Activated CD4-positive, alpha-beta T cell treated with anti-CD3 and anti-CD28 coated beads, Interleukin-2, amount 50 U/mL, for 24 hours (primary cell): Measurements from ENCODE around the gene BHLHE41.
A peak's percentile ranks its signal among the peaks of the same experiment; 100 is the strongest.

ENCODE experiments used
- DNase-seq, 2 donors: peaks; one replicate each; pipeline ENCODE4 v3.0.0-alpha.2; 2020; ENCODE audit warnings: low read depth in 1 of 2, low spot score in 1 of 2

Gene BHLHE41

DNA sequence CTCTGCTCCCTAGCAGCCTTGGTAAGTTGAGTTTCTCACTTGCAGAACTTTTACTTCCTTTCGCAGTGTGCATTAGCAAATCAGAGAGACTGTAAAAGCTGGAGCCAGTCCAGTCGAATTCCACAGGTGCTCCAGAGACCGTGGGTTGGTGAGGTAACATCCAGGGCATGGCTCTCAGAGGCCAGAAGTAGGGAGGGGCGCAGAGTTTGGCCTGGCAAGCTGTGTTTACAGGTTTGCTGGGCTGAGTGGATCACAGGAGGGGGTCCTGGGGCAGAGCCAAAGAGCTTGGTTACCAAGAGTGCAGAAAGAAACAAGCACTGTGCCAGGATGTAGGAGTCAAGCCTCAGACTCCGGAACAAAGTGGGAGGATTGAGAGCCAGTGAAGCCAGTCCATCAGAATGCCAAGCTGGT is 10.2 kb upstream of the BHLHE41 start:
- DNase-seq = no peak

DNA sequence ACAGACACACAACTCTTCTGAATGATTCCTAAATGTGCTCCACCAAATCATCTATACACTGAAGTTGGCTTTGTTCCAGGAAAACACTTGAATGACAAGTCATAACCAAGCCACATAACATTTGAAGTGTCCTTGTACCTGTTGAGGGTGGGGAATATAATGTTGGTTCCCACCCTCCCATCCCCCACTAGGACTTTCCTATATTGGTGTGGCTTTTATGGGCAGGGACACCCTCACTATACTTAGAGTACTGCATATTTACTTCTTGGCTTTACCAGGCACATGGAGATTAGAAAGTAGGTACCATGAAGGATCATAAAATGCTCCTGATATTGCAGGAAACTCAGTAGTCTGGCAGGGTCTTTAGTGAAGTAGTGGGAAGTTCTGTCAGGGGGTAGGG is 9.7 kb upstream of the BHLHE41 start:
- no peak for DNase-seq

DNA sequence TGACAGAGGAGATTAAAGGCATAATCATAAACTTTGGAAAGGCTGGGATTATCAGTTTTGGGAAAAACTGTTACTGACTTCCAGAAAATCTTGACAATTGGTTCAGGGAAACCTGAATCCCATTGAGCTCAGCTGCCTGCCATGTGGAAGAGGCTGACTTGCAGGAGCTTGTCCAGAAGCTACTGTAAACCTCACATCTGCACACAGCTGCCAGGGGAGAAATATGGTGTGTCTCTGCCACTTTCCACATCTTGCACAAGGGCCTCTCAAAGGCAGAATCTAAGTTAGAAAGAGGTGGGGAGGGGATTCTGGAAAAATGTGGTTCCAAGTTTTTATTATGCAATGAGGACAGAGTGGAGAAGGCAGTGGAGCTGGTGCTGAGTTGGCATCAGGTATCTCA is 8.7 kb upstream of the BHLHE41 start:
- DNase-seq = no peak

DNA sequence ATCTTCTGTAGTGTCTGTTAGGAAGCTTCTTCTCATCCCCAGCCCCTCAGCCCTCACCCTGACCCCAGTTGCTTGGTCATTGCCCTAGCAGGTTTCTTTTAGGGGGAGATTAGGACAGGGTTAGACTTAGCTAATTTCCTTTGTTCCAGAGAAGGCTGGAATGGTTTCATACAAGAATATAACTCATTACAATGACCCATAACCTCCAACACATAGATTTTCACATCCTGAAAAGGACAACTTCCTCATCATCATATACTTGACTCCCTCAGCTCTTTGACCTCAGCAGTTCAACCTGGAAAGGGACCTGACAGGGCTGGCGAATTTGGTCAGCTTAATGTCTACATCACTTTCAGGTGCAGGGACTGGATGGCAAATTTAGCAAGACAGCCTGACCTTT is 8.0 kb upstream of the BHLHE41 start:
- no peak for DNase-seq

DNA sequence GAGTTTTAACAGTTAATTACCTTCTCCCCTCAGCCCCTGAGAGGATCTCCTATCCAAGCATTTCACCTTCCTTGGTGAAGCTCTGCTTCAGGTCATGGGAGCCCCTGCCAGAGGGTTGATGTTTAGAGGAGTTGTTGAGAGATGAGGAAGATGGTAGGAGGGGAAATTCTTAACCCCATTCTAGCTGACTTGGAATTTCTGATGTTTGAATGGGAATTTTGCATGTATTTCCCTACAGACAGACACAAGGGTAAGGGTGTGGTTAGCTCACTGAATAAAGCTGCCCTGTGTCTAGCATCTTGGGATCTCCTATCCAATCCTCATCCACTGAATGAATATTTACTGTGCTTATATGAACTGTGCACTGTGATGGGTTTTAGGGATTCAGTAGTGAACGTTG is 7.1 kb upstream of the BHLHE41 start:
- no peak for DNase-seq

DNA sequence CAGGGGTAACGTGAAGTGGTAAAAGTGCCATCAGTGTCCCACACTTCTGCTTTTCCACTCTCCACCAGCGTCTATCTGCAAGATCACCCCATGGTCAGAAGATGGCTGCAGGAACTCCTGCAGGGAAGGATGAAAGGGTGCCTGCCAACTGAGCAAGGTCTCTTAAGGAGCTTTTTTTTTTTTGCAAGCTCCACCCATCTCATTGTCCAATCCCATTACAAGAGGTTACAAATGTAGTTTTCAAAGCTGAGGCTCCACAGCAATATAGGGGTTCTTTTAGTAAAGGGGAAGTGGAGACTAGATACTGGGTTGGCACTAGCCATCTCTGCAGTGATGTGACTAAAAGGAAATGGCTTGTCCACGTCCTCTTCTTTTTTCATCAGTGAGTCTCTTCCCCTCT is 5.9 kb upstream of the BHLHE41 start:
- DNase-seq = no peak

DNA sequence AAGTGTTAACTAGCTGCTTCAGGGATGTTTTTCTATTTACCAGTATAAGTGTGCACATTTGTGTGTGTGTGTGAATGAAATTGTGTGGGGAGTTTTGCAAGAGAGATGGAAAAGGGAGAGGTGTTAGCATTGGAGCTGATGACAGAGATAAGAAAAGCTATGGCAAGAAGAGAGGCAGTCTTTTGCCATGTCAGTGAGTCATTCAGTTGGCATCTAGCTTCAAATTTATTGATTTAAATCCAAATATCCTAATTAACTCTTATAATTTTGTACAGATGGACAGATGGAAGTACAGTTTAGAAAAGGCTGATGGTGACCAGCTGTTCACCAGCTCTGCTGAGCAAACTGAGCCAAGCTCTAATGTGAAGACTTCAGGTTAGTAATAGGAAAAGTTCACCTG is 3.3 kb upstream of the BHLHE41 start:
- no peak for DNase-seq

DNA sequence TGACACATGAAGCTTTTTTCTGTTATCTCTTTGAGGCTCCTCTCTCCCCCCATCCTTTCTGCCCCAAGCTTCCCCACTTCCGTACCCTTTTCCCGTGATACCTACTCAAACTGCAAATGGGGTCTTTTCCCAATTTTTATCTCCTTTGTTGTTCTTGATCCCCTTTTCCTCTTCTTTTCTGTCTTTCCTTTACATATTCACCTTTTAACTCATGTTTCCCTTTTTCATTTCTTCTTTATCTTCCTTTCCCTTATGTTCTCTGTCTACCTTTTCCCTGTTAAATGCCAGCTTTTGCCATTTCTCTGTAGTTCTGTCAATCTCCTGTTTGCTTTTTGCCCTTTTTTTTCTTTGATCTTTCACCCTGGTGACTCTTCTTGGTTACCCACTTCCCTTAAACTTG is 2.6 kb upstream of the BHLHE41 start:
- DNase-seq = no peak

DNA sequence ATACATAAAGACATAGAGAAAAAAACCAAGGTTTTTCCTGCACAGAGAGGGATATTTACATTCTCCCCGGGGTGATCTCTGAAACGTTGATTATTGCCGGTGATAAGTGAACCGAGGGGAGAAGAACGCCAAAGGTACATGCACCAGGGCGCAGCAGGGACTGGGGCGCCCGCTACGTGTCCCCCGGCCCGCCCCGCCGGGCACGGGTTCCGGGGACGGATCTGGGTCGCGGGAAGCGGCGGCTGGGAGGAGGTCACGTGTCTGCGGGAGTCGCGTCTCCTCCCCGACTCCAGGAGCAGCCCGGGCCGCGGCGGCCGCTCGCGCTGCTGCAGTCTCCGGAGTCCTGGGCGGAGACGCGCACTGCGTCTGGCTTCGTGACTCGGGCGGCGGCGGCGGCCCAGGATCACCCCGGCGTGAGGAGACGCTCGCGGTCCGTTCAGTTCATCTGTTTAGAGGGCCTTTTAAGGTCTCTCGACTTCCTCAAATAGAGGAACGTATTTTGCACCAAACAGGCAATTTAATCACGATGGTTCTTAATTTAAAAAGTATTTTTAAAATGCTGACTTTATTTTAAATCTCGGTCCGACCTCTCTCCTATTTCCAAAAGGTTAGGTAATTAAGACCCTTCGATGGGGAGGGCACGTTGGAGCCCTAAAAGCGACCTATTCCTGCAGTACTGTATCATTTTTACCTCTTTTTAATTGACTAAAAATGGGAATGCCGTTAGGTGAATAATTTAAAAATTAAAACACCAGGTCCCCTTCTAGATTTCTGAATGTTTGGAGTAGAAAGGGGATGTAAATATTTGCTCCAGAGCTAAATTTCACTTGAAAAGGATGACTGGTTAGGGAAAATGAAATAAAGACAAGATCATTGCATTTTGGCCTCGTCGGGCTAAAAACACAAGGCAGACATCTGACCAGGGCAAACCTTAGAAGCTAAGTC is 1.8 kb upstream of the BHLHE41 start:
- no peak for DNase-seq

DNA sequence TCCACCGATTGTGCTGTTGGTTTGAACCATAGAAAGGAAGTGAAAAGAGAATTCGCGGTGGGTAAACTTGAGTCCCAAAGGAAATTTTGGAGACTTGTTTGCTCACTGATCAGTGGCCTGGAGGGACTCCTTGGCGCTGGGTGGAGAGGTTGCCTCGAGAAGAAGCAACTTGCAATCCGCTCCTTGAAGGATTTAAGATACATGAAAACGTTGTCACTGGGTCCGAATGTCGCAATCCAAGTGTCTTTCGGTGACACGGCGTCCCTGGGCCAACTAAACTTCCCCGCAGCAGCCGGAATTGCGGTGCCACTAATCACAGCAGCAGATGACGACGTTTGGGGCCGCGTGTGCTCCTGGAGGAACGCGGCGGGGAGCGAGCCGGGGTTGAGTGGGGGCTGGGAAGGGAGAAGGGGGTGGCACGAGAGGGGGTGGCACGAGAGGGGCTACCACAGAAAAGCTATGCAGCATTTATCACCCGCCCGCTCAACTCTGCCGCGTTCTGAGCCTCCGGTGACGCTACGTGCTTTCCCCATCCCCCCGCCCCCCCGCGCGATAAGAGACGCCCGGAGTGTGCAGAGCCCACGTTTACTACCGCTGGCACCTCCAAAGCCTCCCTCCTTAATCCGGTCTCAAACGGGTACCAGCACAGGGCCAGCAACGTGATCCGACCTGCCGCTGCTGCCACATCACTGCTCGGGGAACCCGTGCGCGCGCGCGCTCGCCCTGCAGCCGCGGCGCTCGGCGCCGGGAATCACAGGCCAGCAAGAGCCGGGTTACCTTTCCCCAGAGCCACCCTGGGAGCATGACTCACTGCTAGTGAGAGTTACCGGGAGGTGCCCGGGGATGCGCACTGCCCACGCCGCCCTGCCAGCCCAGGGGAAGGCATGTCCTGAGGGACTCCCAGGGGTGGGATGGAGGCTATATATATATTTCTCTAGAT is 833 bp upstream of the BHLHE41 start:
- peak in 1 of 2 donors; percentile 1 for DNase-seq

DNA sequence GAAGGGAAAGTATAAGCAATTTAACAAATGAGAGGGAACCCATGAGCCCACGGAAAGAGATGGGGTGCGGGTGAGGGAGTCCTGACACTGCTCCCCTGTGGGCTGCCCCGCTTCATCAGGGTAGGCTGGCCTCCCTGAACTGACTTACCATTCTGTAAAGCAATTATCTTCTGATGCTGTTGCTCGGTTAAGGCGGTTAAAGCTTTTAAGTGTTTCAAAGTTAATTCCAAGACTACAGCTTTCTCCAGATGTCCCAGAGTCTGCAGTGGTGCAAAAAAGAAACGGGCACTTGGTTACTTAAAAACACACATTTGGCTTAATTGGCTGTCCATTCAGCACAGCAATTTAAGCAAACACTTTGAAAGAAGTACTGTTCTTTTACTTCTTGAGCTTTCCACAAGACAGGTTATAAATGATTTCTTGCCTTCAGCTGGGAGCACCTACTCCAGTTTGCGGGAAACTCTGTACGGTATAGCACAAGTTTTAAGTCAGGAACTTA is 1.3 kb downstream of the BHLHE41 start:
- DNase-seq = no peak

DNA sequence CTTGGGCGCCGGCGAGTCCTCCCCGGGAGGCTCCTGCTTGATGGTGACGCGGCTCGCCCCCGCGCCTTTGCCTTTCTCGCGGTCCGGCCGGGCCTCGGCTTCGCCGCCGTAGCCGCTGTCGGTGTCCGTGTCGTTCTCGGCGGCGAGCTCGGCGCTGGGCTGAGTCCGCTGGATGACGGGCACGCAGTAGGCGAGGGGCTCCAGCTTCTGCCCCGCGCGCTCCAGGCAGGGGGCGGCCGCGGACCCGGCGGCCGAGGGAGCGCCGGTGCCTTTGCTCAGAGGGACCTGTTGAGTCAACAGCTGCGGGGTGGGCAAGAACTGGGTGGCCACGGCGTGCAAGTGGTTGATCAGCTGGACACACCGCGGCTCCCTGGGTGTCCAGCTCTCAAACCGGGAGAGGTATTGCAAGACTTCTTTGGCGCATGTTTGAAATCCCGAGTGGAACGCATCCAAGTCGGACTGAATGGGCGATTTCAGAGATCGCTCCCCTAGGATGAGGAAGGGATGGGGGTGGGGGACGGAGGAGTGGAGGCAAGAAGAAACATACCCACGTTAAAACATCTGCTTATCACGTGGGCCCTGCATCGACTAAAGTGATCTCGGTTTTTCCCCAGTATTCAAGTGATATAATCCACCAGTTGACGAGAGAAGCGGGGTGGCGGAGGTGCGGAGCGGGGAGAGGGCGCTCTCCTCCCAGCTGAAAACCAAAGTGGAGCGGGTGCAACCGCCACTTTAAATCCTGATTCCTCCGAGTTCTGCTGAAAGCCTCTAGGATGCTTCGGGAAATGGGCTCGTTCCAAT is 2.0 kb downstream of the BHLHE41 start:
- DNase-seq = peak in 1 of 2 donors; percentile 4

DNA sequence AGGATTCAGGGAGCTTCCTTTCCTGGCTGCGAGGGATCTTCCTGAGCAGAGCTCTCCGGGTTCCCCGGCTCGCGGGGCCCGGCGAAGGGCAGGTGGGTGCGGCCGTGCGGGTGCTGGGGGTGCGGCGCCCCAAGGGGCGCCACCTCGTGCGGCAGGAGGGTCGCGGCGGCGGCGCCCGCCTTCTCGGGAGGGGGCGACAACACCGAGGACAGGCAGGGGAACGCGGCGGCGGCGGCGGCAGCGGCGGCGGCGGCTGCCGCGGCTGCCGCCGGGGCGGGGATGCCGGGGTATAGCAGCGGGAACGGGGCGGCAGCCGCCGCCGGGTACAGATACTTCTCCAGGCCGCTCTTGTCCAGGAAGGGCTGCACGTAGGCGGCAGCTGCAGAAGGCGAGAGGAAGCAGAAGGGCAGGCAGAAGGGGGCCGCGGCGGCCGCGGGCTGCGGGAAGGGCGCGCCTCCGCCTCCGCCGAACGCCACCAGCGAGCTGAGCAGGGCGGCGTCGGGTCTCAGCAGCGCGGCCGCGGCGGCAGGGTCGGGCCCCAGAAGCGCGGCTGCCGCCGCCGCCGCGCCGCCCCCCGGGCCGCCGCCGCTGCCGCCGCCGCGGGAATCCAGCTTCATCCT is 2.7 kb downstream of the BHLHE41 start:
- peak in 1 of 2 donors; percentile 1 for DNase-seq

DNA sequence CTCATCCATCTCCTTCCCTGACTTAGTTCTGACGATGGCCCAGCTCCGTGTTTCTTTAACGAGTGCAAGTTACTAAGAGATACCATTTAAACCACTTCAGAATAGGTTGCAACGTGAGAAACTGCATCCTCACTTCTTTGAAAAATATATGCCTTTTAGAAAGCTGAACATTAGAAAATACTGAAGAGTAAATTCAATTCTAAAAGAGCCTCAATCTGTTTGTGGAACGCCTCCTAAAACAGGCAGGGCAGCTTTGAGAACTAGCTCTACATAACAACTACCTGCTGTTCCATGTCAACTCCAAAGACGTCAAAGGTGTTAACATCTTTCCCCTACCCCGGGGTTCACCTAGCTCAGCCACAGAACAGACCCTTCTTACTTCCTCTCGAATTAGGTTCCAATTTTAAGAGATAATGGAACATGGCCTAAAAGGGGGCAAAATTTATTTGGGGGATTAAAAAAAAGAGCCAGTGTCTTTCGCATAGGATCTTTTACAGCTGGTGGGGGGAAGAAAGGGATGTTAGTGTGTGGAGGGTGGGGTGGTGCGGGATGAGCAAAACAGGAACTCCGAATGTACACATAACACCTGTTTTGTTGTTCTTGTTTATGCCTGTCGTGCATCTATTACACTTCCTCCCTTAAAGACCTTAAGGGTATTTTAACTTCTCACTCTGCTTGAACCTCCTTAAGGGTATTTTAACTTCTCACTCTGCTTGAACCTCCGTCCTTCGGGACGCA is 3.3 kb downstream of the BHLHE41 start:
- no peak for DNase-seq

DNA sequence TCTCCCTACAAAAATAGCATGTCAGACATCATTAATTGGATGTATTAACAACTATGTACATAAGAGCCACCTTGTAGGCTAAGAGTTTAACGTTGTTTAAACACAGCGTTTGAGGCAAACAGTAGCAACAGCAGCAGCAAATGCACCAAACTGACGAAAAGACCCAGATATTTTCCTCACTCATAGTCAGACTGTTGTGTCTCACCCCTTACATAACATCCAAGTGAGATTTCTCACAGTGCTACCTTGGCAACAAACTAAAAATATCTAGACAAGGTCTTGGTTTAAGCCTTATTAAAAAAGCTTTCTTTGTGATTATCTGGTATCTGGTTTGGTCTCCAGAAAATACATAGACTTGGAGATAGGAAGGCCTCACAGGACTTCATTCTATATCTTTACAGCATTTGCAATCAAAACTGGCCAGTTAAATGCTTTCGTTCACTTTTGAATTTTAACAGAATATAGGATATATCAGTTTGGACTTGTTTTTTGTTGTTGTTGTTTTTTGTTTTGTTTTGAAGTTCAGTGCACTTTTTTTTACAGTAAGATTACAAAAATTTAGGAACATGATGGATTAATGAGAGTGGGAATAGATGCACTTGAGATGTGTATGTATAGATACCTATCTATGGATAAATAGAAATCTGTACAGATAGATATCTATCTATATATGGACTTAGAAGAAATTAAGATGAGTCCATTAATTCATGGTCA is 4.1 kb downstream of the BHLHE41 start:
- no peak for DNase-seq

DNA sequence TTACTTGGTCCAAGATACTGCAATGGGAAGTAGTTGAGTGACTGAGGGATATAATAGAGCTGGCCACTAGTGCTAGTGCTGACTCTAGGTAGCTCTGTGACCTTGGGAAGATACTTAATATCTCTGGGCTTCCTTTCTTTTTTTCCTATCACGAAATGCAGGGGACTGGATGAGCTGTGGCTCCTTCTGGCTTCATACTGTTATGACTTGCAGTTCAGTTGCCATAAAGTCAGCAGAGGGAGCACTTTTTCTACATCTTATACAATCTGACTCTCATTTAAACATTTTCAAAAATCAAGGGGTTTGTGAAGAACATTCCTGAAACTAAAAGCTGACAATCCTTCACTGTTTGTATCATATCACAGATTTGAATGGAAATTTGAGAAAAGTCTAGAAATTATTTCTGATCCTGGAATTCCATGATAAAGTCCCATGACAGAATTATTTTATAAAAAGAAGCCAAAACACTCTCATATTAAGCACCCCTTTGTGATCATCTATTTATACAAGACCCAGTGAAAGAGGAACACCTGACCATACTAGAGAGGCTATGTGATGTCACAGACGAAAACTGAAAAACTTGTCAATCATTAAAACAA is 5.3 kb downstream of the BHLHE41 start:
- DNase-seq = no peak

DNA sequence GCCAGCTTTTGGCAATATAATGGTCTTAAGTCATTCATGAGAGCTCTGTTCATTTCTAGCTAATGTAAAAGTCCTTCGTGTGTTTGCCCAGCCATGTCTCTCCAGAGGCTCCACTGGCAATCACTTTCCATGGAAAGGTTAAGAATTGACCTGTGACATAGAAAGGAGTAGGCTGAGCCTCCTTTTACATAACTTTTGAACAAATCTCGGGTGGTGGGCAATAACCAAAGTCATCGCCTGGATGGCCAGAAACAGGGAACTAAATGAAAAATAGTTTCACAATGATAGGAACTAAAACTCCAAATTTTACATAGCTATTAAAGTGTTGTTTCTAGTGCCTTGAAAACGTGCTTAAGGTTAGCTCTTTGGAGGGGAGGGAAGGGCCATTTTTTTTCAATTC is 6.5 kb downstream of the BHLHE41 start:
- no peak for DNase-seq

DNA sequence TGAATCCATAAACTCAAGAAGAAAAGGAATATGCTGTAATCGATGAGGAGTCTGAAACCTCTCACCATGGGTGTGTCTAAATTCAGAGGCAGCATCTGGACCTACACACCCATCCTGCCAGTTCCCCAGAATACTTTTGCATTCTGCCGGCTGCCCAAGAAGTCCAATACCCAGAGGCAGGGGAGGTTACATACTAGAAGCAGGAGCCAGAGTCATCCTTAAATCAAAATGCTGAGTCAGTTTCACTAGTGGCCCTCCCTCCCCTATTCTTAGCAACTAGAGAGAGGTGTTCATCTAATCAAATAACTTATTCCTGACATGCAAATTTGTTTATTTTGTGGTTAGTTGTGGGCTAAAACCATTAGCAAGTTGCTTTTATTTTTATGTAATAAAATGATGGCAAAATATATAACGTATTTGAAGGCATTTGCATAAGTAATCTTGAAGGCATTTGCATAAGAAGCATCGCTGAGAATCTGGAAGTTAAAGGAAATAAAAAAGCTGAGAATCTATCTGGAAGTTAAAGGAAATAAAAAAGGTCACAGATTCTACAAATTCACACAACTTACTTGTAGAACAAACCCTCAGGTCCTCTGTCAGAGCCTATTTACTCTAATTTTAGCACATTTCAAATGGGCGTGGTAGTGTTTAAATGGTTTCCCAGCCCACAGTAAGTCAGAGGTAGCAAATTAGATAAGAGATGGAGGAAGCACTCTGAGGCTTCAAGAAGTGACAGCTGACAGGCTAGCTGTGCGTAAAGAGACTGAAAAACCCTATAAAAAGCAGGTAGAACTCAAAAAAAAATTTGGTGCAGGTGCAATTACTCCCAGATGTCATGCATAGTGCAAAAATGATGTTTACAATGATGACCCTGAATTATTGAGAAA is 7.8 kb downstream of the BHLHE41 start:
- DNase-seq = no peak
